ENCODE measurements around the gene DVL1.
A peak's percentile ranks its signal among the peaks of the same experiment; 100 is the strongest.

DVL1 gene

DNA sequence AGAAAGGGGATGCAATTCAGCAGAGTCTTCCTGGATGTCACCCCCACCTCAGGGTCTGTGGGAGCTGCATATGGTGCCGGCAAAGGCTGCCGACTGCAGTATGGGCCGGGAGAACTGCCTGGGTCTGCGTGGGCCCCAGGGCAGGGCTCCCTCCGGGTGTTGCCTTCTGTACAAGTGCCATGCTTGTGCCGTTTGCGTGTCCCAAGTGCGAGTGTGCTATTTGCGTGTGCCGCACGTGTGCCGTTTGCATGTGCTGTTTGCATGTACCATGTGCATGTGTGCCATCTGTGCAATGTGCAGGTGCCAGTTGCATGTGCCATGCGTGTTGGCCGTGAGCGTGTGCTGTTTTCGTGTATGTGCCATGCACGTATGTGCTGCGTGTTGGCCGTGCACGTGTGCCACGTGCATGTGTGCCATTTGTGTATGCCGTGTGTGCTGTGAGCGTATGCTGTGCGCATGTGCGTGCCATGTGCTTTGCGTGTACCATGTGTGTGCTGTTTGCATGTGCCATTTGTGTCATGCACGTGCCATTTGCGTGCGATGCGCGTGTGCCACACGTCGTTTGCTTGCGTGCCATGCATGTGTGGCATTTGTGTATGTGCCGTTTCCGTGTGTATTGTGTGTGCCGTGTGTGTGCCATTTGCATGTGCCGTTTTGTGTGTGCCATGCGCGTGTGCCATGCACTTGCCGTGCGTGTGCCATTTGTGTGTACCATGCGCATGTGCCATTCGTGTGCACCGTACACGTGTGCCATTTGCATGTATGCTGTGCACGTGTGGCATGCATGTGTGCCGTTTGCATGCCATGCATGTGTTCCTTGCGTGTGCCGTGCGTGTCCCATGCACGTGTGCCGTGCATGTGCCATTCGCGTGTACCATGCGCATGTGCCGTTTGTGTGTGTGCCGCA, 19.7 kb downstream of the DVL1 start:
- TF ChIP-seq TAF1 (IDR thresholded peaks at IDR 0.05; ENCODE audit: borderline replicate concordance, insufficient read depth, low read length) (no peak), FOXP2 (optimal IDR thresholded peaks at IDR 0.05; ENCODE audit: borderline replicate concordance, extremely low read depth, extremely low read length, insufficient read depth) (peak; percentile 50)

DNA sequence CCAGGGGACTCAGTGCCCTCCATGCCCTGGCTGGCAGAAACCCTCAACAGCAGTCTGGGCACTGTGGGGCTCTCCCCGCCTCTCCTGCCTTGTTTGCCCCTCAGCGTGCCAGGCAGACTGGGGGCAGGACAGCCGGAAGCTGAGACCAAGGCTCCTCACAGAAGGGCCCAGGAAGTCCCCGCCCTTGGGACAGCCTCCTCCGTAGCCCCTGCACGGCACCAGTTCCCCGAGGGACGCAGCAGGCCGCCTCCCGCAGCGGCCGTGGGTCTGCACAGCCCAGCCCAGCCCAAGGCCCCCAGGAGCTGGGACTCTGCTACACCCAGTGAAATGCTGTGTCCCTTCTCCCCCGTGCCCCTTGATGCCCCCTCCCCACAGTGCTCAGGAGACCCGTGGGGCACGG, 21.0 kb downstream of the DVL1 start:
- TF ChIP-seq FOXP2 (optimal IDR thresholded peaks at IDR 0.05; ENCODE audit: borderline replicate concordance, extremely low read depth, extremely low read length, insufficient read depth) (no peak), REST (IDR thresholded peaks at IDR 0.05; ENCODE audit: insufficient read depth in 1 of 2, low read depth in 2 of 2, low read length in 2 of 2) (no peak)

GRCh38 chr1:1327291-1327690, 21.9 kb downstream of the DVL1 start:
- no peak for TF ChIP-seq SIN3A (IDR thresholded peaks at IDR 0.05; ENCODE audit: borderline replicate concordance, insufficient read depth, low read length)
- TF ChIP-seq REST (IDR thresholded peaks at IDR 0.05; ENCODE audit: insufficient read depth in 1 of 2, low read depth in 2 of 2, low read length in 2 of 2), result no peak
- no peak for TF ChIP-seq TAF1 (IDR thresholded peaks at IDR 0.05; ENCODE audit: borderline replicate concordance, insufficient read depth, low read length)
- TF ChIP-seq FOXP2 (optimal IDR thresholded peaks at IDR 0.05; ENCODE audit: borderline replicate concordance, extremely low read depth, extremely low read length, insufficient read depth), result no peak
- no peak for TF ChIP-seq POLR2AphosphoS5 (IDR thresholded peaks at IDR 0.05; ENCODE audit: low read depth, low read length)

DNA sequence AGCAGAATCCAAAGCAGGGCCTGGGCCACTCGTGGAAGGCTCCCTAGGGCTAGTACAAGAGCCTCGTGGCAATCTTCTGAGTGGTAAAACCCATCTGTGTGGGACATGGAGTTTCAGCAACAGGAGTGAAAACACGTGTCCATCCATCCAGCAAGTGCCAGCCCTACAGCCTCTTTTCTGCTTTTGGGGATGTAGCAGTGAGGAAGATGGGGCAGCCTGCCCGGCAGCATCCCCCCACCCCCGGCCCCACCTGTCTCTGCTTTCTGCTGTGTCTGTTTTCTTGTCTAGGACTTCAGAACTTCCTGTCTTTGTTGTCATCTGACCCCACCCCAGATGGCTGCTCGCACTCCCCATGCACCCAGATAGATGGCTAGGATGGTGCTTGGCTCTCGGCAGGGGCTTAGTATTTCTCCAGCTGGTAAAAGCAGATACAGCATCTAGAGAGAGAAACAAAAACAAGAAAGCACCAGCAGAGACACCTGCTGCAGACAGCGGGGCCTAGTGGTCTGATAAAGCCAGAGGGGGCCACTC, 23.1 kb downstream of the DVL1 start:
- TF ChIP-seq TAF1 (IDR thresholded peaks at IDR 0.05; ENCODE audit: borderline replicate concordance, insufficient read depth, low read length) (no peak), FOXP2 (optimal IDR thresholded peaks at IDR 0.05; ENCODE audit: borderline replicate concordance, extremely low read depth, extremely low read length, insufficient read depth) (no peak), SIN3A (IDR thresholded peaks at IDR 0.05; ENCODE audit: borderline replicate concordance, insufficient read depth, low read length) (no peak), REST (IDR thresholded peaks at IDR 0.05; ENCODE audit: insufficient read depth in 1 of 2, low read depth in 2 of 2, low read length in 2 of 2) (no peak), POLR2AphosphoS5 (IDR thresholded peaks at IDR 0.05; ENCODE audit: low read depth, low read length) (no peak)

DNA sequence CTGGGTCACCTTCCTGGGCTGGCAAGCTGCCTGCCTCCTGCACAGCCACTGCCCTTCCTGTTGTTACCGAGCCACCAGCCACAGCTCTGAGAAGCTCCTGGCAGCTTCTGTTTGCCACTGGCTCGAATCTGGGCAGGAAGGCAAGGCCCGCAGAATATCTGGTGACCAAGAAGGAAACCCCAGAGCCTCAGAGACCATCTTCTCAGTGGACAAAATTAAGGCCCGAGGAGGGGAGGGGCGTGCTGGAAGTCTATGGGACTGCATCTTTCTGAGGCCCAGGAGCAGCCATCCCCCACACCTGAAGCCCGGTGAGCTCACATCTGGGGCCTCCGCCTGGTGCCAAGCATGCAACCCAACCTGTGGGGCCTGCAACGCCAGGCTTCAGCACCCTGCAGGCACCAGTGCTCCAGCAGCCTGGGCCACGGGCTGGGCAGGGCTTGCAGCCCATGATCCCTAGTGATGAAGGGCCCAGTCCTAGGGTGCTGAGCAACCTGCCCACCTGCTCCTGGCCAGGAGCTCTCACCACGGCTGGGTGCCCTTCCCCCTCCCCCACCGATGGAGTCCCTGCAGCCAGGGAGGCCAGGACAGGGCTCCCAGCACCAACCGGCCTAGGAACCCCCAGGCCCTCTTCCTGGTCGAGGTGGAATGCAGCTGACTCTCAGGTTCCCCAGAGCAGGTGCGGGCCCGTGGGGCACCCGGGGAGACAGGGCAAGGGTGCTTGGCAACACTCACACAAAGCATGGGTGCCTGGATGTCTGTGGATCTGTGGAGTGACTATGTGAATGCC, 23.7 kb downstream of the DVL1 start:
- no peak for TF ChIP-seq TAF1 (IDR thresholded peaks at IDR 0.05; ENCODE audit: borderline replicate concordance, insufficient read depth, low read length)
- no peak for TF ChIP-seq POLR2AphosphoS5 (IDR thresholded peaks at IDR 0.05; ENCODE audit: low read depth, low read length)
- no peak for TF ChIP-seq SIN3A (IDR thresholded peaks at IDR 0.05; ENCODE audit: borderline replicate concordance, insufficient read depth, low read length)
- TF ChIP-seq REST (IDR thresholded peaks at IDR 0.05; ENCODE audit: insufficient read depth in 1 of 2, low read depth in 2 of 2, low read length in 2 of 2), result no peak
- no peak for TF ChIP-seq FOXP2 (optimal IDR thresholded peaks at IDR 0.05; ENCODE audit: borderline replicate concordance, extremely low read depth, extremely low read length, insufficient read depth)
